GM06990 (cell line): ENCODE measurements around the gene FHIT.
"Not testable (repeated sequence)": the region's sequence is repeated elsewhere in the genome, so short reads cannot be mapped to it uniquely, and the experiment has no call there.

Experiments used
- DNase-seq: peaks from one replicate; pipeline ENCODE4 v3.0.0-alpha.2; 2011; ENCODE audit not compliant: insufficient read length; ENCODE audit errors: extremely low read depth
- H3K27me3 ChIP-seq: replicated peaks from 2 replicates; pipeline ENCODE4 v1.6.0; 2011; ENCODE audit warnings: low read length; ENCODE audit not compliant: control insufficient read depth, insufficient read depth
- H3K36me3 ChIP-seq: 2 replicates; pipeline ENCODE4 v1.5.1; 2011; ENCODE audit warnings: low read length; ENCODE audit not compliant: control insufficient read depth, insufficient read depth
- H3K4me3 ChIP-seq: replicated peaks from 2 replicates; pipeline ENCODE4 v1.5.1; 2011; ENCODE audit warnings: low read depth, mild to moderate bottlenecking, control low read depth, low read length
- CTCF ChIP-seq: IDR thresholded peaks from 2 replicates; pipeline ENCODE4 v1.5.1; 2011; ENCODE audit warnings: low read length, control low read depth, mild to moderate bottlenecking, inconsistent platforms; ENCODE audit not compliant: insufficient read depth, poor library complexity, severe bottlenecking

The FHIT gene

GRCh38 chr3:61194892-61195538 is 56.2 kb downstream of the FHIT start:
- TF ChIP-seq CTCF: no peak

GRCh38 chr3:61192222-61192621 is 59.0 kb downstream of the FHIT start:
- Histone ChIP-seq H3K4me3 (no peak overlapping the region), H3K36me3 (no peaks in the 10 kb centered on the region), H3K27me3 (no peaks in the 10 kb centered on the region)
- no peak for DNase-seq
- no peak for TF ChIP-seq CTCF

More at GRCh38 chr3:61194892-61195538, 56.2 kb downstream of the FHIT start:
- H3K4me3 ChIP-seq: no peak overlapping the region
- no peaks in the 10 kb centered on the region for H3K27me3 ChIP-seq
- no peak for DNase-seq
- H3K36me3 ChIP-seq: no peaks in the 10 kb centered on the region

GRCh38 chr3:61190205-61190604 is 61.0 kb downstream of the FHIT start:
- H3K36me3 ChIP-seq, DNase-seq, H3K4me3 ChIP-seq, H3K27me3 ChIP-seq: not testable (repeated sequence)

- DNase-seq: no peak
- Histone ChIP-seq H3K36me3 (no peaks in the 10 kb centered on the region), H3K27me3 (no peaks in the 10 kb centered on the region), H3K4me3 (no peak overlapping the region)
- no peak for TF ChIP-seq CTCF
Observed at GRCh38 chr3:61186030-61186429, 65.2 kb downstream of the FHIT start.

GRCh38 chr3:61184956-61185355 is 66.3 kb downstream of the FHIT start:
- no peak for TF ChIP-seq CTCF
- Histone ChIP-seq H3K27me3 (no peaks in the 10 kb centered on the region), H3K36me3 (no peaks in the 10 kb centered on the region), H3K4me3 (no peak overlapping the region)
- DNase-seq: no peak

- Histone ChIP-seq H3K4me3 (no peak overlapping the region), H3K36me3 (no peaks in the 10 kb centered on the region), H3K27me3 (no peaks in the 10 kb centered on the region)
- no peak for TF ChIP-seq CTCF
- no peak for DNase-seq
Observed at GRCh38 chr3:61182662-61183061, 68.6 kb downstream of the FHIT start.
